ENCODE data around the gene CAMKV. TPM values are rescaled to one million over a fixed set of nuclear protein-coding genes. Genes with fewer than 3 reads are reported as not detected.

CAMKV gene
- total and polyA plus RNA-seq, 2 of the 8 experiments (the other 6 are each of a cell fraction or from before 2014, with no cell fraction given): 56.3 to 66.4 TPM

DNA sequence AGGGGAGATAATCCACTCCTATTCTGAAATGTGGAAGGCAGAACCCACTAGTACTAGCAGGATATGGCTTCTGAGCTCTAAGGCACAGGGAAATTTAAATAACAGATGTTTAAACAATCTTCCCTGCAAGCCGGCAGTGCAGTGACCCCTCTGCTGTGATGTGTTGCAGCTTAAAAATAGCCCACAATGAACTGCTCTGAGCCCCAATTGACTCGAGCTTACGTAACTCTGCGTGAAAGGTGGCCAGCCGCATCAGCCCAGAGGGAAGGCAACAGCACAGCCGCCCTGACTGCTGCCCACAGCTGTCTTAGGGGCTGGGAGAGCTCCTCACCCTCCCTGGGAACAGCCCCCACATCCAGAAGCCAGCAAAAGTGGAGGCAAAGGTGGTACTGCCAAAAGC is 12.5 kb upstream of the CAMKV start:
- H3K9ac ChIP-seq (replicated peaks in 1 of 4; ENCODE audit: extremely low read depth in 1 of 4, low read depth in 3 of 4, low read length in 3 of 4): no peak overlapping the region
- no peak overlapping the region for H2AK5ac ChIP-seq (ENCODE audit: low read depth, low read length)
- H2BK120ac ChIP-seq (replicated peaks; ENCODE audit: low read depth, low read length): no peak overlapping the region
- DNase-seq (ENCODE audit: low read depth in 1 of 2, low spot score in 2 of 2) (no peak), FAIRE-seq (no peak)
- no peak overlapping the region for H4K5ac ChIP-seq (ENCODE audit: insufficient read length, low read depth, low read length)
- H3K79me1 ChIP-seq (ENCODE audit: low read depth, low read length): no peaks in the 10 kb centered on the region
- no peaks in the 10 kb centered on the region for H4K20me1 ChIP-seq (replicated peaks in 1 of 2; ENCODE audit: control insufficient read depth in 1 of 2, insufficient read depth in 2 of 2, low read length in 2 of 2)
- peak overlapping the region; percentile 84; the same call in 1 of the 2 replicates for H2BK12ac ChIP-seq (ENCODE audit: low read depth, low read length)
- no peaks in the 10 kb centered on the region for H3K79me2 ChIP-seq (ENCODE audit: control insufficient read depth in 1 of 2, insufficient read depth in 2 of 2, low read length in 2 of 2)
- no peak overlapping the region for H3K14ac ChIP-seq (ENCODE audit: insufficient read length)
- no peaks in the 10 kb centered on the region for H3K36me3 ChIP-seq (ENCODE audit: control insufficient read depth in 2 of 4, insufficient read depth in 4 of 4, low read length in 3 of 4)
- H3K27ac ChIP-seq (ENCODE audit: low read depth, low read length): no peak overlapping the region
- H2BK5ac ChIP-seq (ENCODE audit: low read depth, low read length): peak overlapping the region; percentile 62; the same call in 1 of the 2 replicates
- H4K8ac ChIP-seq (ENCODE audit: extremely low read depth, insufficient read depth, low read length): no peak overlapping the region
- no peak overlapping the region for H3K18ac ChIP-seq (ENCODE audit: extremely low read depth, low read length)
- H3K4me2 ChIP-seq (ENCODE audit: insufficient read depth in 1 of 2, low read depth in 2 of 2, low read length in 2 of 2): no peak overlapping the region
- peak overlapping the region; percentile 40; the same call in 1 of the 2 replicates for H2BK15ac ChIP-seq (ENCODE audit: low read length)
- H3K27me3 ChIP-seq (replicated peaks in 1 of 4; ENCODE audit: control insufficient read depth in 3 of 4, extremely low read depth in 1 of 4, insufficient read depth in 3 of 4, low read length in 3 of 4): no peaks in the 10 kb centered on the region
- no peaks in the 10 kb centered on the region for H3K23me2 ChIP-seq (ENCODE audit: low read depth, low read length)
- ChIA-PET POLR2A (ENCODE audit: partially characterized antibody) (interaction anchor here (1.0 to 16.1 kb wide), 7 partner anchors 8 to 77 kb away, joined by 3 to 149 read pairs (median 5); partner anchors contain the start of genes CAMKV and RBM6), CTCF (ENCODE audit: partially characterized antibody) (interaction anchor here (0.6 to 10.1 kb wide), 14 partner anchors 12 to 181 kb away, joined by 3 to 89 read pairs (median 4); partner anchors contain the start of genes CAMKV and INKA1)
- TF ChIP-seq, protein P1, sequence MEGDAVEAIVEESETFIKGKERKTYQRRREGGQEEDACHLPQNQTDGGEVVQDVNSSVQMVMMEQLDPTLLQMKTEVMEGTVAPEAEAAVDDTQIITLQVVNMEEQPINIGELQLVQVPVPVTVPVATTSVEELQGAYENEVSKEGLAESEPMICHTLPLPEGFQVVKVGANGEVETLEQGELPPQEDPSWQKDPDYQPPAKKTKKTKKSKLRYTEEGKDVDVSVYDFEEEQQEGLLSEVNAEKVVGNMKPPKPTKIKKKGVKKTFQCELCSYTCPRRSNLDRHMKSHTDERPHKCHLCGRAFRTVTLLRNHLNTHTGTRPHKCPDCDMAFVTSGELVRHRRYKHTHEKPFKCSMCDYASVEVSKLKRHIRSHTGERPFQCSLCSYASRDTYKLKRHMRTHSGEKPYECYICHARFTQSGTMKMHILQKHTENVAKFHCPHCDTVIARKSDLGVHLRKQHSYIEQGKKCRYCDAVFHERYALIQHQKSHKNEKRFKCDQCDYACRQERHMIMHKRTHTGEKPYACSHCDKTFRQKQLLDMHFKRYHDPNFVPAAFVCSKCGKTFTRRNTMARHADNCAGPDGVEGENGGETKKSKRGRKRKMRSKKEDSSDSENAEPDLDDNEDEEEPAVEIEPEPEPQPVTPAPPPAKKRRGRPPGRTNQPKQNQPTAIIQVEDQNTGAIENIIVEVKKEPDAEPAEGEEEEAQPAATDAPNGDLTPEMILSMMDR (IDR thresholded peaks at IDR 0.05; ENCODE audit: control extremely low read depth in 1 of 3, insufficient read depth in 1 of 3, low read depth in 1 of 3, low read length in 3 of 3): no peak
- no peak overlapping the region for H3K4me3 ChIP-seq (ENCODE audit: extremely low read depth in 1 of 4, insufficient read depth in 2 of 4, low read depth in 3 of 4, low read length in 4 of 4)
- H3K4ac ChIP-seq (replicated peaks; ENCODE audit: insufficient read length, low read depth, low read length): no peak overlapping the region
- H2AFZ ChIP-seq (ENCODE audit: low read length): no peak overlapping the region
- H4K91ac ChIP-seq (replicated peaks; ENCODE audit: insufficient read length, low read length): no peak overlapping the region
- H3K9me3 ChIP-seq (ENCODE audit: insufficient read depth in 2 of 2, low read depth in 1 of 2, low read length in 1 of 2): no peaks in the 10 kb centered on the region
- H3K23ac ChIP-seq (ENCODE audit: insufficient read length): no peak overlapping the region
- no peak overlapping the region for H3K56ac ChIP-seq (replicated peaks; ENCODE audit: insufficient read length, low read depth, low read length)
- WGBS, 2 experiments (ENCODE audit: extremely low coverage in 1 of 2, insufficient coverage in 1 of 2, insufficient read length in 1 of 2, insufficient replicate concordance in 2 of 2, low coverage in 1 of 2, low lambda C conversion rate in 2 of 2, missing lambda C conversion rate in 1 of 2): 73% methylated on average over 6 of the region's 6 CpGs; no CpG with 5 or more reads in 1 of the 2 experiments
- H2BK20ac ChIP-seq (ENCODE audit: low read length): 0 out of 2 replicates have a peak overlapping the region, but pooled peaks have one; percentile 83
- peaks cover 10 to 22% (median 17%) of the 10 kb centered on the region in 4 experiments for H3K4me1 ChIP-seq (replicated peaks in 1 of 4; ENCODE audit: control insufficient read depth in 3 of 4, insufficient read depth in 4 of 4, low read length in 3 of 4)
